A549 treated with AZD9567 at 1 μM for 4 hours (cell line): ENCODE data around the gene HCRT. TPM values are rescaled to one million over a fixed set of nuclear protein-coding genes. Genes with fewer than 3 reads are reported as not detected.

Source experiments
- total RNA-seq: library from RNA; stranded (reverse); fragments of 200-300 nt; extraction: Qiagen RNA extraction; gene quantifications from 5 replicates; pipeline ENCODE4 v1.2.3, GENCODE V29; 2022; ENCODE audit not compliant: insufficient read depth

The HCRT gene
- total RNA-seq = 0.16 to 0.25 TPM (median 0.22 TPM) in 3 of 5 replicates, not detected in the others

DNA sequence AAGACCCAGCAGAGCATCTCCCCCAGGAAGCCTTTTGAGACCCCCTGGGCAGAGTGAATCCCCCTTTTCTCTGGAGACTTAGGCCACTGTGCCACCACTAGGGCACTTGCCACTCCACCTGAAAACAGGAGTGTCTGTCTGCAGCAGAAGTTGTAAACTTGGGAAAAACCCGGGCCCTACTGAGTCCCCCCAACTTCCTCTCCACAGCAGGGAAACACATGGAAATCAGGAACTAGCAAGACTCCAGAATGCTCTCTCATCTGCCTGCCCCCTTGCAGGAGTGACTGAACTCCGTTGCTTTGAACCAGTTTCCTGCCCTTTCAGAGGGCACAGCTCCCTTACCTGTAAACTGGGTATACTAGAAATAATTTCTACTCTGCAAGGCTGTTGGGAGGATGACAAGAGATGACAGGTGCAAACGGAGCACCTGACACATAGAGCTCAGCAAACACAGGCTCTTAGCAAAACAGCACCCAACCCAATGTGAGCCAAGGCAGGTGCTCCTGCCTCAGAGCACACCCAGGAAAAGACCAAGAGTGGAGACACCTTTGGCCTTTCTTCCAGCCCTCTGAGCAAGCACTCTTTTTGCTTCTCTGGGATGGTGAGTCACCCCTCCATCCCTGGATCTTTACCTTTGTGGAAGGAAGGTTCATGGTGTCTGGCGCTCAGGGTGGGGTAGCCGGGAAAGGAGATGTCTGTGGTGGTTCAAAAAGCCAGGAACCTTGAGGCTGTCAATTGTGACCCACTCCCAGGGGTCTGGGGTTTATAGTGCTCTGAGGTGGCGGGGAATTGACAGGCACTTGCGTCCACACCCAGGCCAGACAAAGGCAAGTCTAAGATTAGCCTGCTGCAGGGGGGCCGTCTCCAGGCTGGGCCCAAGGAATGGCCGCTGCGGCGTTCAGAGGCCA is at the start of gene HCRT:
TSS of gene HCRT (minus strand) at position 740 of the 908 bp plus-strand sequence. CDS start at position 653, 87 bp downstream.

GRCh38 chr17:42193969-42194899 is 9.0 kb upstream of the HCRT start, which contains the start of gene GHDC:
Gene GHDC (minus strand): TSS chr17:42194494. CDS start chr17:42193581, 913 bp downstream.

GRCh38 chr17:42180922-42181850 is 4.1 kb downstream of the HCRT start, which contains the start of gene KCNH4:
Gene KCNH4 (minus strand): TSS chr17:42181142. CDS start chr17:42180945, 197 bp downstream.

Other genes starting within 250 kb of the HCRT start
- 67.3 to 81.4 TPM (median 70.7 TPM) in 5 replicates for gene CNP, start 218.7 kb downstream of the HCRT start, total RNA-seq
- gene DNAJC7, start 168.0 kb downstream of the HCRT start, total RNA-seq = 105 to 127 TPM (median 106 TPM) in 5 replicates
- gene NKIRAS2, start 165.4 kb downstream of the HCRT start, total RNA-seq = 33.6 to 48.8 TPM (median 46.7 TPM) in 5 replicates
- 0.48 to 0.79 TPM (median 0.51 TPM) in 5 replicates for gene C17orf113, start 134.9 kb downstream of the HCRT start, total RNA-seq
- 0.13 to 0.26 TPM (median 0.20 TPM) in 4 of 5 replicates, not detected in the other for gene ZNF385C, start 87.0 kb downstream of the HCRT start, total RNA-seq
- 0.30 to 0.42 TPM (median 0.38 TPM) in 4 of 5 replicates, not detected in the other for gene DHX58, start 72.7 kb downstream of the HCRT start, total RNA-seq
- gene KAT2A, start 64.1 kb downstream of the HCRT start, total RNA-seq = 28.0 to 49.2 TPM (median 46.5 TPM) in 5 replicates
- not detected in 5 replicates for gene HSPB9, start 62.6 kb downstream of the HCRT start, total RNA-seq
- 260 to 269 TPM (median 267 TPM) in 5 replicates for gene RAB5C, start 30.5 kb downstream of the HCRT start, total RNA-seq
- gene KCNH4, start 4.3 kb downstream of the HCRT start, total RNA-seq = 0.26 to 0.38 TPM (median 0.29 TPM) in 4 of 5 replicates, not detected in the other
- gene GHDC, start 9.0 kb upstream of the HCRT start, total RNA-seq = 10.5 to 19.2 TPM (median 18.5 TPM) in 5 replicates
- gene STAT5B, start 90.9 kb upstream of the HCRT start, total RNA-seq = 23.9 to 29.1 TPM (median 27.2 TPM) in 5 replicates
- 4.8 to 6.0 TPM (median 5.7 TPM) in 5 replicates for gene STAT5A, start 103.0 kb upstream of the HCRT start, total RNA-seq
- 67.5 to 78.4 TPM (median 69.2 TPM) in 5 replicates for gene STAT3, start 203.0 kb upstream of the HCRT start, total RNA-seq
- gene CAVIN1, start 237.8 kb upstream of the HCRT start, total RNA-seq = 369 to 442 TPM (median 394 TPM) in 5 replicates